HG02623 (cell line): ENCODE measurements around the gene CRB2.
"Not testable (repeated sequence)": the region's sequence is repeated elsewhere in the genome, so short reads cannot be mapped to it uniquely, and the experiment has no call there.

Experiments used
- ATAC-seq: cut with Tn5 transposase; IDR thresholded peaks from one replicate; pipeline ENCODE4 v1.9.1; 2021; ENCODE audit warnings: moderate library complexity; ENCODE audit not compliant: unreplicated experiment

CRB2 gene

DNA sequence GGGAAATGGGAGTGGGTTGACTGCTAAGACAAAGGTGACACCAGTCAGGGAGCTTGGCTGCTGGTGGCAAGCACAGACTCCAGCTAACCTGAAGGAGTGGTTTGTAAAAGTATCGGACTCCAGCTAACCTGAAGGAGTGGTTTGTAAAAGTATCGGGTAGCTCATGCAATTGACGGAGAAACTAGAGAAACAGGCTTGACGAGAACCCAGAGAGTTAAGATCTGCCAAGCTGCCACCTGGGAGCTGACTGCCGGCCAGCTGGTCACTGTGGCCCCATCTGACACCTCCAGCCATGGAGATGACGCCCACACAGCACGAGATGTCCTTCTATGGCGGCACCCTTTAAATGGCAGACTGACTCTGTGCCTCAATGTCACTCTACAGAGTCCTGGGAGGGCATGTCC is 28.3 kb upstream of the CRB2 start:
- ATAC-seq: no peak

DNA sequence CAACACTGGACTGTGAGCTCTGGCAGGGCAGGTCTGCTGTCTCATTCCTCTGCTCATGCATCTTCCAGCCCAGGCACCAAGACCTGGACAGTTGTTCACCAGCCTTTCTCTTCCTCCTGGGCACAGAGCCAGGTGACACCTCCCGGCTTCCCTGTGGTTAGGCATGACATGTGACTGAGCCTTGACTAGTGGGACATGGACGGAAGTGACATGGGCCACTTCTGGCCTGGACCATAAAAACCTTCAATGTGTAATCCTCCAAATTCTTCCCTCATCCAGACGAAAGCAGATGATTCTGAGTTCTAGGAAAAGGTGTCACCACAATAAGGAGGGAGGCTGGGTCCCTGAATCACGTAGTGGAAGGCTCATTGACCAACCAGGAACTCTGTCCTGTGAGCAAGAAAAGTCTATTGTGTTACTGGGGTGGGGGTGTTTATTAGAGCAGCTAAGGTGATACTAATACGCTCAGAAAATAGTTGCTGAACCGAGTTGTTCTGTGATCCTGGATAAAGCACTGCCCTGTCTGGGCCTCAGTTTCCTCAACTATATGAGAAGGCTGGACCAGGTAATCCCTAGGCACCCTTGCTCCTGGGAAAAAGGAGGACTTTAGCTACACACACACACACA is 26.6 kb upstream of the CRB2 start:
- no peak for ATAC-seq

DNA sequence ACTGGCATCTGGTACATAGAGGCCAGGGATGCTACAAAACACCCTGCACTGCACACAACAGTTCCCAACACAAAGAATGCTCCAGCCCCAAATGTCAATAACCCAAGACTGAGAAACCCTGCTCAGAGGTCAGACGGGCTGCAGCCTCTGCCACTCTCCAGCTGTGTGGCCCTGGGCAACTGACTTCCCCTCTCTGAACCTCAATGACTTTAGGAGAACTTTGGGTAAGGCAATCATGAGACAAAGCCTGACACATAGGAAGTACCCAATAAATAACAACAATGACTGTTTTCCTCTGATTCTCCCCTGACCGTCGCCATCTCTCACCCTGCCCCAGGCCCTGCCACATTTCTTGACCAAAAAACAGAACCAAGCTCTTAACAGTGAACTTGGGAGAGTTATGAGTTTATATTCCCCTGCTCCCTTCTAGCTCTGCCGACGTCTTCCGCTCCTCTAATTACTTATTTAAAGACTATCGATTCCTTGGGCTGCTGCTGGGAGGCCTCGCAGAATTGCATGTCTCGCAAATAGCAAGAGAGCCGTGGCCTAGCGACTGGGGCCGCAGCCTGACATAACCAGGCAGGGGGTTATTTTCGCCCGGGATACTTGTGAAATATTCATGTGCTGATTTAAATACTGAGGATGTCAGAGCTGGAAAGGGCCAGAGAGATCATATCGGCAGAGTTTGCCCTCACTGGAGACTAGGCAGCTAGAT is 24.5 kb upstream of the CRB2 start:
- ATAC-seq: no peak

DNA sequence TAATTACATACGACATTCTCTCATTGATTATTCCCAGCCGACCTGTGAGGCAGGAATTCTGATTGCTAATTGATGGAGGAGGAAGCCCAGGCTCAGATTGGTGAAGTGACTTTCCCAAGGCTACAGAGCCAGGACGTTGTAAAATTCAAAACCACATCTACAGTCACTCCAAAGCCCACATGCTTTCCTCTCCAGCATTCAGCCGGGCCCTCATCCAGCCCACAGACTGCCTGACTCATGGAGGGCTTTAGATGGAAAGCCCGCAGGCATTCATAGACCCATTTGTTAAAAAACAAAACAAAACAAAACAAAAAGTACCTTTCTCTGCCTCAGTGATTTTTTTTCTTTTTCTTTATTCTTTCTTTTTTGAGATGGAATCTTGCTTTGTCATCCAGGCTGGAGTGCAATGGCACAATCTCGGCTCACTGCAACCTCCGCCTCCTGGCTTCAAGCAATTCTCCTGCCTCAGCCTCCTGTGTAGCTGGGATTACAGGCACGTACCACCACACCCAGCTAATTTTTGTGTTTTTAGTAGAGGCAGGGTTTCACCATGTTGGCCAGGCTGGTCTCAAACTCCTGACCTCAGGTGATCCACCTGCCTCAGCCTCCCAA is 22.8 kb upstream of the CRB2 start:
- ATAC-seq: not testable (repeated sequence)

DNA sequence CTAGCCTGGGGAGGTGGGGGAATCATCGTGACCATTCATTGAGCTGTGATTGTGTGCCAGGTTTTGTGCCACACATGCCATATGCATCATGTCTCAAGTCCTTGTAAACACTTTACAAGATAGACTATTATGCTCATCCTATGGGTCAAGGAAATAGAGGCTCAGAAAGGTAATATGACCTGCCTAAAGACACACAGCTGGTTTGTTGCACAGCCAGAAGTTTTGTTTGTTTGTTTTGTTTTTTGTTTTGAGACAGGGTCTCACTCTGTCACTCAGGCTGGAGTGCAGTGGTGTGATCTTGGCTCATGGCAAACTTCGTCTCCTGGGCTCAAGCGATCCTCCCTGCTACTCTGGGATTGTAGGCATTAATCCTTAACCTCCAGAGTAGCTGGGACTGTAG is 21.4 kb upstream of the CRB2 start:
- no peak for ATAC-seq

DNA sequence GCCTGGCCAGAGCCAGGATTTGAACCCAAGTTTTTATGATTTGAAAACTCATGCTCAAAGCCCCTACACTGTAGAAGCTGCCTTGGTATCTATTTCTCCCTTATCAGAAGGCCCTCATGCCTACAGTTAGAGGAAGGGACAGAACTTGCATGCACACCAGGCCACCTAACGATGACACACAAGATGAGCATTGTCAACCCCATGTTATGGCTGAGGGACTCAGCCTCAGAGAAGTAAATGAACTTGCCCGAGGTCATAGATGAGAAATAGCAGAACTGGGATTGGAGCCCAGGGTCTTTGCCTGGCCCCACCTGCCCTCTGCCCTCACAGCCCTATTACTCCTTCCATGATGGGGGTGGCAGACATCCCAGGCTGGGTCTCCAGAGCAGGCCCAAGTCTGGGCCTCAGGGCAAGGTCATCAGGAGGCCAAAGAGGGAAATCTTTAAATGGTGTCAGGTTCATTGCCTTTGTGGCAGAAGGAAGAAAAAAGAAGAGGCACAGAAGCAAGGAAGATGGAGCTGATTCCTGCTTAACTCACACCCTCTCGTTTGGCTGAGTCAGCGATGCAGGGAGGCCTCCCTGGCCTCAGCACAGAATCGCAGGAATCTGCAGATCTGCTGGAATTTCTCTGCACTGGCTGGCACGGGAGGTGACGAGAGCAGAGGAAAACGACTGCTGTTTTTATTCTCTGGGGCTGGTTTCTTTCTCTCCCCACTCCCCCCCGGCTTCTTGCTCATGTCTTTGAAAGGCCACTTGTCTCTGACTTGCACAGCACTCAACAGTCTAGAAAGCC is 20.6 kb upstream of the CRB2 start:
- no peak for ATAC-seq

DNA sequence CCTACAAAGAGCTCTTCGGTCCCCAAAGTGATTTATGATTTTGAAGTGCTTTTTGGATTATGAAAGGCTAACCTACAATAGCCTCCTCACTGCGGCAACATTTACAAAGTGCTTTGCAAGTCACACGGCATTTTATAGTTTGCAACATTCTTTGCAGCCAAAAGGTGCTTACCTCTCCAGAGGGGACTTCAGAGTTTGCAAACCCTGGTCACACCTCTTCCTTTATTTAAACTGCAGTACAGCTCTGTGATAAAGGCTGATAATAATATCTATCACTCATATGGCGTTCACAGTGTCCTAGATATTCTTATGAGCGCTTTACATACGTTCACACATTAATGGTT is 20.0 kb upstream of the CRB2 start:
- ATAC-seq: no peak

DNA sequence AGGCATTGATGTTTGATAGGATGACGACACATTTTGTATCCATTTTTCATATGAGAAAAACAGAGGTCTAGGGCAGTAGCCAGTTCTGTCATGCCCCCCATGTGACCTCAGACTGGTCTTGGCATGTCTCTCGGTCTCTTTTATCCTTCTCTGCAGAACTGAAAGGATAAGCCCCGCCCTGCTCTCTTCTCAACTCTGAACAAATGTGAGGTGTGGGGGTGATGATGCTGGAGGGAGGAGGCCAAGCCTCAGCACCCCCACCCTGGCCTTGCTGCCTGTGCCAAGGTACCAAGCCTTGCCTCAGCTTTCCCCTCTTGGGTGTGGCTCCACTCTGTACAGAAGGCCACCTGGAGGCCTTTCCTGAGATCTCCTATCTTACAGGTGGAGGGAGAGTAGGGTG is 19.5 kb upstream of the CRB2 start:
- no peak for ATAC-seq

DNA sequence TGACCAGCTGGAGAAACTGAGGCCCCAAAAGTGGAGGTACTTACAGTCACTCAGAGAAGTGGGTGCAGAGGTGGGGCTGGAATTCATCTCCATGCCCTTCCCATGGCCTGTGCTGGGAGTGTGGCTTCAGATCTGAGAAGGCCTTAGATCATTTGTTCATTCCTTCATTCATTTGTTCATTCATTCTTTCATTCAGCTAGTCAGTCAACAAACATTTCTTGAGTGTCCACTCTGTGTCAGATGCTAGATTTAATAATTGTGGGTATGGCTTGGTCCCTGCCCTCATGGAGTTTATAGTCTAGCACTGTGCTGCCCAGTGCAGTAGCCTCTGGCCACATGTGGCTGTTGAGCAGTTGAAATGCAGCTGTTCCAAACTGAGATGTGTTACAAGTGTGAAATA is 19.0 kb upstream of the CRB2 start:
- no peak for ATAC-seq

DNA sequence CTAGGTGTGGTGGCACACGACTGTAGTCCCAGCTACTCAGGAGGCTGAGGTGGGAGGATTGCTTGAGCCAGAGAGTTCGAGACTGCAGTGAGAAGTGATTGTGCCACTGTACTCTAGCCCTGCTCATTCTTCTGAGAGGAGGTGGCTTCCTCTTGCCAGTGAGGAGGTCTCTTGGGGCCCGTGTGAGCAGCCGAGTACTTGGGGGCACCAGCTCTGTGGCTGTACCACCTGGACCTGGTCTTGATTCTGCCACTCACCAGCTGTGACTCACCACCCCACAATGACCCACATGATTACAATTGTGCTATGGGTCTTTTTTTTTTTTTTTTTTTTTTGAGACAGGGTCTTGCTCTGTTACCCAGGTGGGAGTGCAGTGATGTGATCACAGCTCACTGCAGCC is 18.0 kb upstream of the CRB2 start:
- no peak for ATAC-seq

DNA sequence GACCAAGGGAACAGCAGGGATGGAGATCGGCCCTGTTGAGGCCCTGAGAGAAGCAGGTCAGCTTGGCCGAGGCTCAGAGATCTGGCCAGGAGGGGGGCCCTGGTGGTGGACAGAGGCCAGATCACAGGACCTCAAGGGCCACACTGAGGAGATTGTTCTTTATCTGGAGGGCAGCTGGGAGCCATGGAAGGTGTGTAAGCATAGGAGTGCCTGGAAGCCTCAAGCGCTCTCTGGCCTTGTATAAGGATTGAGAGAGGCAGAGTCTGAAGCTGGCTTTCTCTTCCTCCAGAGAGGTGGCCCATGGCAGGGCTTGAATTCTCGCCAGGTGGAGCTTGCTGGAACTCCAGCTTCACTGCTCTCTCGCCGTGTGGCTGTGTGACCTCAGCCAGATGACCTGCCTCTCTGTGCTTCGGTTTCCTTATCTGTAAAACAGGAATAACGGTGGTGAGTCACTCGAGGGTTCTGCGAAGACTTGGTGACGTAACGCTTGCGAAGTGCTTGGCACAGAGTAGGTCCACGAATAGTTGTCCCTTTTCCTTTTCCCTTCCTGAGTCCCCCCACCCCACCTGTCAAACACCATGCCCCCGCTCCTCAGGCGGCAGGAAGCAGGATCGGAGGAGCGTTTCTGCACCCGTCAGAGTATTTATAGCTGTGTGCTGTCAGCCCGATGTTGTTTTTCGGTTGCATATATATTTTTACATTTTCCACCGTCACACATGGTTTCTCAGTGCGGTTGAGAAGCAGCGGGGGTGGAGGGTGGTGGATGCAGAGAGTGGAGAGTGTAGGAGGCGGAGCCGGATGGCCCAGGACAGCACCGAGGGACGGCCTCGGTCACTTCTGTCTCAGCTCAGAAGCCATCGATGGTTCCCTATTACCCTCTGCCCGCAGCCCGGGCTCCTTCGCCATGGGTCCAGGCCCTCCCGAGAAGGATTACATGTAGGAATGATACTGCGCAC is 17.0 kb upstream of the CRB2 start:
- peak; percentile 57 for ATAC-seq

DNA sequence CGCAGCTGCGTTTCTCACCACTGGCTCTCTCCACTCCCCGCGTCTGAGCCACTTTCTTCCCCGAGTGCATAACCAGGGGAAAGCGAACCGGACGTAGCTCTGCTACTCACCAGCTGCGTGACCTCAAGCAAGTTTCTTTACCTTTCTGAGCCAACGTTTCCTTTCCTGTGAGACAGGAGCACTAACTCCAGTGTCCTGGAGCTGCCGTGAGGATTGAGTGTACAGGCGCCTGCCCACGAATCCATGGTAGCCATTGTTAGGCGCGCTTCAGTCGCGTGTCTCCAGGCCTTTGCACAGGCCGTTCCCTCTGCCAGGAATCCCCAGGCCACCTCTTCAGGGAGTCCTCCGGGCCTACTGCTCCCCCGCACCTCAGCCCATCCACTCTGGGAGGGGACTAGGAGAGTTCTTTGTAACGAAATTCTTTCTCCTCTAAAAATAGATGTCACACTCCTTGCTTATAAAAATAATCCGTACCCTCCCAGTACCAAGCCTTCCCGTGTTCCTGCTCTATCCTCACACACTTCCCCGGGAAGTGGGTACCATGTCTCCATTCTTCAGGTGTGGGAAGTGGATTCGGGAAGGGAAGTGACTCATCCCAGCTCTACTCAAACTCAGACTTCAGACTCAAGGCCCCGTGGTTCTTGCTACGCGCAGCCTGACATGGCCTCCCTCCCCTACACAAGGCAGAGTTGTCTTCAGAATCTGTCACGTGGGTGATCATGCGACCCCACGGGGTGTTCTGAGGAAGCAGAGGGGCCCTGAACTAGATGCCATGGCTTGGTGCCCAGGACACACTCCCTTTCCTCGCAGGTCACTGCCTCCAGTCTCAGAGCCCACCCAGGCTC is 16.1 kb upstream of the CRB2 start:
- ATAC-seq: peak; percentile 36

DNA sequence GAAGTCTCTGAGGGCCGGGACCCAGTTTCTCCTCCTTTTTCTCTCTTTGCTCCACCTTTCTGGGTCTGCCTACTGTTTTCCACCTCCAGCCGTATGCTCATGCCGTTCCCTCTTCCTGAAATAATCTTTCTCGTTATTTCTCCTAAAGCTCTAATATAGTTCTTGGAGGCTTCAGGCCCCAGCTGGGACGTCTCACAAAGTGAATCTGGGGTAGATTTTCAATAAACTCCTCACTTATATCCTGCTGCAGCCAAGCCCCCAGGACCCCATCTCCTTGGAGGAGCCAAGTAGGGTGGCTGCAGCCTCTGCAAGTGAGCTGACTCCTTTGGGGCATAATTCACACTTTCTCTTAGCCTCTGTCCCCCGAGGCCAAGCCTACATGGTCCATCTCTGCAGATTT is 14.2 kb upstream of the CRB2 start:
- ATAC-seq: no peak

DNA sequence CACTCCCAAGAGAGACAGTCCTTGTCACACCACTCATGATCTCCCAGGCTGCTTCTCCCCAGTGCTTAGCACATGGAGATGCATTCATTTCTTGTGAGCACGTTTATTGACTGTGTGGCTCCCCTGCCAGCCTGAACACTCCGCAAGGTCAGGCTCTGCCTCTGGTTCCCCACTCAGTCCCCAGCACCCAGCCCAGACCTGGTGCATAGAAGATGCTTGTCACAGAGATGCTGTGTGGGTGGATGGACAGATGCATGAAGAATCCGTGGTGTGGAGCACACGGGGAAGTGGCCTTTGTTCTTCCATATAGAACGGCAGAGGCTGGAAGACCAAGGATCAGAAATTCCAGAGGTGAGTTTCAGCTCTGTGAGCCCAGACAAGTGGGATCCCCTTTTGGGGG is 13.8 kb upstream of the CRB2 start:
- no peak for ATAC-seq

DNA sequence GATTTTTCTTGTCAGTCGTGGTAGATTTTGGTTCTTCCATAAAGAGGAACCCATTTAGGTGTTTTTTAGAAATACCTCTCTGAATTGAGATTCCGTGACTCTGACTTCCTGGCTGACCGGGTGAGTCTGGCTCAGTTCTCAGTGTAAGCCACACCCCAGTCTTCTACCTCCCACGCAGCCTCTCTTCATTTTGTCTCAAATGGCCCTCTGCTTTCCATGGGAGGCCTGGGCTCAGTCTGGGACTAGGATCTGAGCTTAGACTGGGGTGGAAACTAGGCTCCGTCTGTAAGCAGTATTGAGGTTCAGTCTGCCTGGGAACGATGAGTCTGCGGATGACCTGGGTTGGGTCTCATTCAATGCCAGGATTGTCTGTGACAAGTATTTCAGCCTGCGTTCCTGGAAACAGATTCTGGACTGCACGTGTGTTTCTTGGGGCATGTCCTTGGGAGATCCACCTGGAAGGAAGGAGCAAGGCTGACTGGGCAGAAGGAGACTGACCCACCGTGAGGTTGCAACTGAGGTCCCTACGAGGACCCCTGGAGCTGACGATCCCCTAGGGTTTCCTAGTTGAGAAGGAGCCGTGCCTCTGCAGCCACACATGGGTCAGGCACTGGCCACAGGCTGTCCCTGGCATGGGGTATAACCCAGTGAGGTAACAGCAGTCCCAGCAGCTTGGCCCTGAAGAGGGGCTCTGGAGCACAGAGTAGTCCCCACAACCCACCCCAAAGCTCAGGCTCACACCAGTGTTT is 12.4 kb upstream of the CRB2 start:
- ATAC-seq: peak; percentile 25

DNA sequence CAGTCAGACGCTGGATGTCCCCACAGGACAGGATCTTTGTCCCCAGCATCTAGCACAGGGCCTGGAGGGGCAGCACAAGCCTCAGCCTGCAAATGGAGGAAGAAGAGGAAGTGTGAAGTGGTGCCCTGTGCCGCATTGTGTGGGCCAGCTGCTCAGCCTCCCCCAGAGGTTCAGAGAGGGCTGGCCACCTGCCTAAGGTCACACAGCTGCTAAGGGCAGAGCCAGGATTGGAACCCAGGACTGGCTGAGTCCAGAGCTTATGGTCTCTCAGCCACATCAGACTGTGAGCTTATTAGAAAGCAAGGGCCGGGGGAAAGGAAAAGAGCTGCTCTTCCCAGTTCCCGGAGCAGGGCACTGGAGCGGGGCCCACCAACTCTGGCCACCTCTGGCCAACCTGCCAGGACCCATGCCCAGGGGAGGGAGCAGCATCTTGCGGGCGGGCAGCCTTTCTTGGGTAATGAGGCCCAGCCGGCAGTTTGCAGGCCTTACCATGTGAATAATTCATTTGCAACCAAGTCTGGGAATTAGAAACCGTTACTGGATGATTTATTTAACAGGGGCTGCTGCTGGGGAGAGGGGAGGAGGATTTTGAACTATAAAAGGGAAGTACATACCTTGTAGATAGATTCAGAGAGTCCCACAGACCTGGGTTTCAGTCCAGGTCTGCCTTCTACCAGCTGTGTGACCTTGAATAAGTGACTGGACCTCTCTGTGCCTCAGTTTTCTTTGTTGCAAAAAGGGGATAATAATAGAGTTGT is 11.6 kb upstream of the CRB2 start:
- no peak for ATAC-seq

DNA sequence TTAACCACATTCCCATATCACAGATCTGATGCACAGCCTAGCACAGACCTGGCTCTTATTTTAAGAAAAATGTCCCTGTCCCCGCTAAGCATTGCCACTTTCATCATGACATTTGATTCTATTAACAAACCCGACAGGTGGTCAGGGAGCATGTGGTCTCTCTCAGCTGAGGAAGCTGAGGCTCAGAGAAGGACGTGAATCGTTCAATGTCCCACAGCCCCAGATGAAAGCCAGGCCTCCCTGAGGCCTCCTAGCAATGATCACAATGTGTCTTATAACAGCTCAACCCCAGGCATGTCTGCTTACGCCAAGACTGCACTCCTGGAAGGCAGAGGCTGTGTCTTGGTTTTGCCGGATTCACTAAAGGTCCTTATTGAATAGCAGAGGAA is 10.4 kb upstream of the CRB2 start:
- ATAC-seq: no peak

DNA sequence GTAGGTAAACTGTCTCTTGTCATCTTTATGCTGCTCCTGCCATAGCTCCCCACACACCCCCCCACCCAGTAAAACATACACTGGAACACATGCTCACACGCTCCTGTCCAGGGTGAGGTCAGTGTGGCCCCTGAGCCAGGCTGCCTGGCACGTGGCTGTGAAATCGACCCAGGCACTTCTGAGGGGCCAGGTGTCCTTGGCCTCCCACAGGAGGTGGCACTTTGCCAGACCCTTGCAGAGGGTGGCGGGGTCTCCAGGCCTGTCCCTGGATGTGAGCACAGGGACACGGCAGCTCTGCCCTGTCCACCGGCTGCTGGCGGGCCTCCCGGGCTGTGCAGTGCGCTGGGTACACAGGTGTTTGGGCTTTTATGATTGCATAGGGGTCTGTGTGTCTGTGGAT is 10.0 kb upstream of the CRB2 start:
- ATAC-seq: no peak
